Activated T-cell treated with anti-CD3 and anti-CD28 coated beads, Interleukin-2, amount 50 U/mL, for 24 hours (primary cell): ENCODE measurements around the gene BTN3A1.
"Not testable (repeated sequence)": the region's sequence is repeated elsewhere in the genome, so short reads cannot be mapped to it uniquely, and the experiment has no call there.

Experiments
- DNase-seq: peaks from one replicate; pipeline ENCODE4 v3.0.0-alpha.2; 2020
- H3K27ac Mint-ChIP-seq: 2 replicates; pipeline ENCODE4 v1.8.0; 2020; ENCODE audit warnings: mild to moderate bottlenecking, mixed read lengths
- H3K27me3 Mint-ChIP-seq: 2 replicates; pipeline ENCODE4 v1.8.0; 2020; ENCODE audit warnings: mixed read lengths
- H3K36me3 Mint-ChIP-seq: 2 replicates; pipeline ENCODE4 v1.8.0; 2020; ENCODE audit warnings: low read depth, mixed read lengths
- H3K4me1 Mint-ChIP-seq: 2 replicates; pipeline ENCODE4 v1.8.0; 2020; ENCODE audit warnings: low read depth, mixed read lengths
- H3K4me3 Mint-ChIP-seq: 2 replicates; pipeline ENCODE4 v1.8.0; 2020; ENCODE audit warnings: mild to moderate bottlenecking, moderate library complexity, mixed read lengths
- H3K9me3 Mint-ChIP-seq: 2 replicates; pipeline ENCODE4 v1.8.0; 2020; ENCODE audit warnings: mixed read lengths

BTN3A1 gene

GRCh38 chr6:26401987-26402658 is at the start of gene BTN3A1:
TSS of gene BTN3A1 (plus strand) at chr6:26402275. CDS start at chr6:26405564, 3,289 bp downstream.
- H3K4me1 Mint-ChIP-seq: peaks cover 56% of the 10 kb centered on the region
- peak within 1 kb of the TSS; percentile 98 for H3K27ac Mint-ChIP-seq
- no peaks in the 10 kb centered on the region for H3K9me3 Mint-ChIP-seq
- peaks cover 34% of the 10 kb centered on the region for H3K36me3 Mint-ChIP-seq
- peak within 1 kb of the TSS; percentile 93 for H3K4me3 Mint-ChIP-seq
- peak; percentile 76 for DNase-seq
- H3K27me3 Mint-ChIP-seq: no peaks in the 10 kb centered on the region

DNA sequence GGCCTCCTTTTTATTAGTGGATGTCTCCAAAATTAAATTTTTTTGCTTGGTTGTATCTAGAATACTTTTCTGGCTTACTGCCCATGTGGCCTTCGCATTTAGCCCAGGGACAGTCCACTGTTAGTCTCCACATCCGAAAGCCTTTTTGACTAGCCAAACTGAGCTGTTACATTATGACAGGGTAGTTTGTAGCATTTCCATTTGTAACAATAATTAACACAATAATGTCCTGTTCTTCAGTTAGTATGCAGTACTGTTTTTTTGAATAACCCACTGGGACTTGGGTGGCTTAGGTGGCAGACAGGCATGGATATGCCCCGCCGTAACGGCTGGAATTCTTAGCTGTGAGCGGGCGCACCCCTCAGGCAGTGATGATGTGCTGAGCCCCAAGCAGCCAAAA is 49.8 kb upstream of the BTN3A1 start:
- Mint-ChIP-seq H3K36me3 (no peaks in the 10 kb centered on the region), H3K4me1 (no peaks in the 10 kb centered on the region), H3K4me3 (no peak overlapping the region), H3K9me3 (no peaks in the 10 kb centered on the region), H3K27ac (no peak overlapping the region), H3K27me3 (no peaks in the 10 kb centered on the region)
- no peak for DNase-seq

- H3K9me3 Mint-ChIP-seq: no peaks in the 10 kb centered on the region
- H3K27ac Mint-ChIP-seq: no peak overlapping the region
- no peaks in the 10 kb centered on the region for H3K36me3 Mint-ChIP-seq
- peaks cover 7% of the 10 kb centered on the region for H3K4me1 Mint-ChIP-seq
- no peak overlapping the region for H3K4me3 Mint-ChIP-seq
- DNase-seq: no peak
- H3K27me3 Mint-ChIP-seq: no peaks in the 10 kb centered on the region
These were observed 47.9 kb upstream of the BTN3A1 start for GRCh38 chr6:26354162-26354561.

- H3K4me1 Mint-ChIP-seq: peaks cover 7% of the 10 kb centered on the region
- no peak for DNase-seq
- no peaks in the 10 kb centered on the region for H3K27me3 Mint-ChIP-seq
- no peaks in the 10 kb centered on the region for H3K36me3 Mint-ChIP-seq
- H3K4me3 Mint-ChIP-seq: no peak overlapping the region
- no peak overlapping the region for H3K27ac Mint-ChIP-seq
- H3K9me3 Mint-ChIP-seq: no peaks in the 10 kb centered on the region
These were observed 46.7 kb upstream of the BTN3A1 start for GRCh38 chr6:26355366-26355765.

DNA sequence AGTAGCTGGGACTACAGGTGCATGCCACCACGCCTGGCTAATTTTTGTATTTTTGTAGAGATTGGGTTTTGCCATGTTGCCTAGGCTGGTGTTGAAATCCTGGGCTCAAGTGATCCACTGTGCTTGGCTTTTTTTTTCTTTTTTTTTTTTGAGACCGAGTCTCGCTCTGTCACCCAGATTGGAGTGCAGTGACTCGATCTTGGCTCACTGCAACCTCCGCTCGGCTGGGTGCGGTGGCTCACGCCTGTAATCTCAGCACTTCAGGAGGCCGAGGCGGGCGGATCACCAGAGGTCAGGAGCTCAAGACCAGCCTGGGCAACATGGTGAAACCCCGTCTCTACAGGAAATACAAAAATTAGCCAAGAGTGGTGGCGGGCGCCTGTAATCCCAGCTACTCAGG is 44.5 kb upstream of the BTN3A1 start:
- not testable (repeated sequence) for H3K36me3 Mint-ChIP-seq, H3K27me3 Mint-ChIP-seq, DNase-seq, H3K27ac Mint-ChIP-seq, H3K4me3 Mint-ChIP-seq, H3K9me3 Mint-ChIP-seq
- peaks cover 26% of the 10 kb centered on the region for H3K4me1 Mint-ChIP-seq

- H3K27ac Mint-ChIP-seq: no peak overlapping the region
- no peak for DNase-seq
- H3K36me3 Mint-ChIP-seq: no peaks in the 10 kb centered on the region
- H3K4me3 Mint-ChIP-seq: no peak overlapping the region
- H3K4me1 Mint-ChIP-seq: peaks cover 33% of the 10 kb centered on the region
- H3K27me3 Mint-ChIP-seq: no peaks in the 10 kb centered on the region
- H3K9me3 Mint-ChIP-seq: no peaks in the 10 kb centered on the region
These were observed 43.5 kb upstream of the BTN3A1 start for GRCh38 chr6:26358511-26358981.

- Mint-ChIP-seq H3K27ac (no peak overlapping the region), H3K27me3 (no peaks in the 10 kb centered on the region), H3K4me3 (no peak overlapping the region), H3K9me3 (no peaks in the 10 kb centered on the region), H3K4me1 (peaks cover 33% of the 10 kb centered on the region), H3K36me3 (no peaks in the 10 kb centered on the region)
- no peak for DNase-seq
These were observed 42.3 kb upstream of the BTN3A1 start for GRCh38 chr6:26359765-26360164.

DNA sequence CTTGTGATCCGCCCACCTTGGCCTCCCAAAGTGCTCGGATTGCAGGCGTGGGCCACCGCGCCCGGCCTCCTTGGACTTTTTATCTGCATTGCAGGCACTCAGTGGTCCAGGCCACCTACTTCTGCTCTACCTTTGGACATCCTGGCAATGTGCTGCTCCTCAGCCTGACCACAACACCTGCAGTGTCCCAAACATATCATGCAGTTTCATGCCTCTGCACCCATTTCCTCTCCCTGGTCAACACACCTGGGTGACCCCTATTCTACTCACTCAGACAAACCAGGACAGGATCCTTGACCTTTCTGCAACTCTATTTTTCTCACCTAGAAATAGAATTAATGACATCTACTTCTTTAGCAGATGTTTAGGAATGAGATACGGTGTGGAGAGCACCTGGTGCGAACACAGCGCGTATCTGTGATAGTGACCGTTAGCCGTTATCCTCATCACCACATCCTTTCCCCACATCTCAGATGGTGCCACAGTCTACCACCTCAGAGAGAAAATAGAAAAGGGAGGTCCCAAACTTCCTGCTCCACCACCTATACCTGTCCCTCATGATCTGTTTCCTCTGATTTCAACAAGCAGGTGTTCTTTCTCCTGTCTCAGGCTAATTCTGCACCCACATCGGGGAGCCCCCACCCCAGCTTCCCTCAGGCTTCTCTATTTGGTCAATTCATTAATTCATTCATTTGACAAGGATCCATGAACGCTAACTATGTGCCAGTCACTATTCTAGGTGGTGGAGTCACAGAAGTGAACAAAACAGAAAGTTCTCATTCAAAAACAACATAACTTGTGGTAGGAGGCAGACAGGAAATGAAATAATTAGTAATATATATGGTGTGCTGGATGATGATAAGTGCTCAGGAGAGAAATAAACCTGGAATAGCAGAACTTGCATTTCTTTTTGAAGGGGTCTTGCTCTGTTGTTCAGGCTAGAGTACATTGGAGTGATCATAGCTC is 41.3 kb upstream of the BTN3A1 start:
- peak; percentile 49 for DNase-seq
- peaks cover 33% of the 10 kb centered on the region for H3K4me1 Mint-ChIP-seq
- H3K4me3 Mint-ChIP-seq: peak overlapping the region; percentile 40
- H3K27me3 Mint-ChIP-seq: no peaks in the 10 kb centered on the region
- no peaks in the 10 kb centered on the region for H3K36me3 Mint-ChIP-seq
- H3K9me3 Mint-ChIP-seq: no peaks in the 10 kb centered on the region
- peak overlapping the region; percentile 73 for H3K27ac Mint-ChIP-seq

GRCh38 chr6:26361544-26361943 is 40.5 kb upstream of the BTN3A1 start:
- Mint-ChIP-seq H3K36me3 (no peaks in the 10 kb centered on the region), H3K27ac (peak overlapping the region; percentile 73), H3K4me1 (peaks cover 36% of the 10 kb centered on the region), H3K27me3 (no peaks in the 10 kb centered on the region), H3K4me3 (no peak overlapping the region), H3K9me3 (no peaks in the 10 kb centered on the region)
- no peak for DNase-seq

DNA sequence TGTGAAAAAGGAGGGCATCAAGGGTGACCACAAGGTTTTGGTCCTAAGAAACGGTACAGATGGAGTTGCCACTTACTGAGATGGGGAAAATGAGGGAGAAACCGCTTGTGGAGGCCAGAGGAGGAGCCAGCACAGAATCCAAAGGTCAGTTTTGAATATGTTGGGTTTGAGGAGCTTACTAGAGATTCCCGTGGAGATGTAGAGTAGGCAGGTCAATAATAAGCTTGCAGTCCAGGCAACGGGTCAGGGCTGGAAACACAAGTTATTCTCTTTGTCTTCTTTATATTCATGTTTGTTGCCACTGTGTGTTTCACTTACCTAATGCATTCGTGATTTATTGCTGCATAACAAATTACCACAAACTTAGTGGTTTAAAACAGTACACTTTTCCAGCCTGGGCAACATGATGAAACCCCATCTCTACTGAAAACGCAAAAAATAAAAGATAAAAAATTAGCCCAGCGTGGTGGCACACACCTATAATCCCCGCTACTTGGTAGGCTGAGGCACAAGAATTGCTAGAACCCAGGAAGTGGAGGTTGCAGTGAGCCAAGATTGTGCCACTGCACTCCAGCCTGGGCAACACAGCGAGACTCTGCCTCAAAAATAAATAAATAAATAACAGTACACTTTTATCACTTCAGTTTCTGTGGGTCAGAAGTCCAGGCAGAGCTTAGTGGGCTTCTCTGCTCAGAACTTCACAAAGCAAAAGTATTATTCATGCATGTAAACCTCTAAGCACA is 39.8 kb upstream of the BTN3A1 start:
- Mint-ChIP-seq H3K9me3 (no peaks in the 10 kb centered on the region), H3K36me3 (peaks cover 1% of the 10 kb centered on the region), H3K4me3 (no peak overlapping the region), H3K27me3 (no peaks in the 10 kb centered on the region), H3K27ac (no peak overlapping the region), H3K4me1 (peaks cover 42% of the 10 kb centered on the region)
- DNase-seq: no peak

GRCh38 chr6:26362836-26363220 is 39.2 kb upstream of the BTN3A1 start:
- H3K4me3 Mint-ChIP-seq: no peak overlapping the region
- no peaks in the 10 kb centered on the region for H3K9me3 Mint-ChIP-seq
- peaks cover 46% of the 10 kb centered on the region for H3K4me1 Mint-ChIP-seq
- DNase-seq: no peak
- H3K27me3 Mint-ChIP-seq: no peaks in the 10 kb centered on the region
- peaks cover 3% of the 10 kb centered on the region for H3K36me3 Mint-ChIP-seq
- H3K27ac Mint-ChIP-seq: no peak overlapping the region

GRCh38 chr6:26363882-26364701 is 38.0 kb upstream of the BTN3A1 start:
- H3K27ac Mint-ChIP-seq: no peak overlapping the region
- no peaks in the 10 kb centered on the region for H3K9me3 Mint-ChIP-seq
- H3K4me3 Mint-ChIP-seq: no peak overlapping the region
- no peak for DNase-seq
- no peaks in the 10 kb centered on the region for H3K27me3 Mint-ChIP-seq
- H3K36me3 Mint-ChIP-seq: peaks cover 14% of the 10 kb centered on the region
- peaks cover 50% of the 10 kb centered on the region for H3K4me1 Mint-ChIP-seq

DNA sequence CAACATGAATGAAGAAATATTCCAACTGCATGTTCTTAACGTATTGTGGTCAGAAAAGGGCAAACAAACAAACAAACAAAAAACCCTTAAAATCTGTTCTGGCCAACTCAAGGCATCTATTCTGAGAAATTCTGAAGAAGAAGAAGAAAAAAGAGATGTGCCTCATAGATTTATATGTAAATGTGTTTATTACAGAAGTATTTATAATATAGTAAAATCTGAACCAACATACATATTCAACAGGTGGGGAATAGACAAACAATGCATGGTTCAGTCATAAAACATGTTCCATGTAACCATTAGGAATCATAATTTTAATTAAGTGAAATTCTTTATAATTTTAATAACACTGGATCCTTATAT is 36.5 kb upstream of the BTN3A1 start:
- no peak overlapping the region for H3K4me3 Mint-ChIP-seq
- DNase-seq: no peak
- no peak overlapping the region for H3K27ac Mint-ChIP-seq
- H3K27me3 Mint-ChIP-seq: no peaks in the 10 kb centered on the region
- peaks cover 29% of the 10 kb centered on the region for H3K36me3 Mint-ChIP-seq
- peaks cover 62% of the 10 kb centered on the region for H3K4me1 Mint-ChIP-seq
- no peaks in the 10 kb centered on the region for H3K9me3 Mint-ChIP-seq

DNA sequence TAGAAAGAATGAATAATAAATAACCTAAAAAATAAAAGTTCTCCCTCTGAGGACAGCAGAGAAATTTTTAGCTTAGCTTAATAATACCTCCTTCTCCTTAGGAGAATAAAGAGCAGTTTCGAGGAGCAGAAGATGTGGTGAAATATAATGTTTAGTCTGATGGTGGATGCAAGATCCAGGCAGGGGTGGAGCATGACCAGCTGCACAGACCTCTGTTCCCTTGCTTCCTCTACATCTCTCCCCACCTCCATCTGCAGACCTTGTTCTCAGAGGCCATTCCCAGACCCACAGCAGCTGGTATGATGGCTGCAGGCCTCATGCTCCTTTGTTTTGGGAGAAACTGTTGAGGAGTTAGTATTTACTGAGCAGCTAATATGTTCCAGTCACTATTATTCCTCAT is 35.6 kb upstream of the BTN3A1 start:
- H3K9me3 Mint-ChIP-seq: no peaks in the 10 kb centered on the region
- H3K27ac Mint-ChIP-seq: peak overlapping the region; percentile 78
- H3K36me3 Mint-ChIP-seq: peaks cover 32% of the 10 kb centered on the region
- H3K4me1 Mint-ChIP-seq: peaks cover 58% of the 10 kb centered on the region
- H3K27me3 Mint-ChIP-seq: no peaks in the 10 kb centered on the region
- no peak for DNase-seq
- no peak overlapping the region for H3K4me3 Mint-ChIP-seq
